ENCODE data around the gene IQGAP3.
"Not testable (repeated sequence)": the region's sequence is repeated elsewhere in the genome, so short reads cannot be mapped to it uniquely, and the experiment has no call there.

IQGAP3 gene

DNA sequence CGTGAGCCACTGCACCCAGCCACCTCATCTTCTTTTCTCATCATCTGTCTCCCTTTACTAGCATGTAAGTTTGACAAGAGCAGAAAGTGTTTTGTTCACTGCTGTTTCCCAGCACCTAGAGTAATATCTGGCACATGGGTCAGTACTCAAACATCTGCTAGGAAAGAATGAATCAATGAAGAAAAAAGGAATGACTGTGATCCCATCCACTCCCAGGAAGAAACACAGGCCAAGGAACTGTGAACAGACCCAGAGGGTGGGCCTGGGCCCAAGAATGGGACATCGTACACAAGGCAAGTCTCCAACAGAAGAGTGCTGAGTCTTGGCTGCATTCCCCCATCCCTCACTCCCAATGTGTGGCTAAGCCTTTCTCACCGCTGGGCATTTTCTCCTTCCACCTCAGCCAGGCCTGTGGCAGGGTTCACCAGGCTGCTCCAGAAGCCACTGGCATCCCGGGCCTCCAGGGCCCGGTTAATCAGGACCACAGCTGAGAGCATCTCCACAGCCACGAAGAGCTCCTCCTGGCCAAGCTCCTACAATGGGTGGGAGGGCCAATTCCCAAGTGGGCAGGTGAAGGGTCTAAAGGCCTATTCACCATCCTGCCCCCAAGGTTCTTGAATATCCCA, 18.4 kb downstream of the IQGAP3 start:
- TF ChIP-seq, protein P1, sequence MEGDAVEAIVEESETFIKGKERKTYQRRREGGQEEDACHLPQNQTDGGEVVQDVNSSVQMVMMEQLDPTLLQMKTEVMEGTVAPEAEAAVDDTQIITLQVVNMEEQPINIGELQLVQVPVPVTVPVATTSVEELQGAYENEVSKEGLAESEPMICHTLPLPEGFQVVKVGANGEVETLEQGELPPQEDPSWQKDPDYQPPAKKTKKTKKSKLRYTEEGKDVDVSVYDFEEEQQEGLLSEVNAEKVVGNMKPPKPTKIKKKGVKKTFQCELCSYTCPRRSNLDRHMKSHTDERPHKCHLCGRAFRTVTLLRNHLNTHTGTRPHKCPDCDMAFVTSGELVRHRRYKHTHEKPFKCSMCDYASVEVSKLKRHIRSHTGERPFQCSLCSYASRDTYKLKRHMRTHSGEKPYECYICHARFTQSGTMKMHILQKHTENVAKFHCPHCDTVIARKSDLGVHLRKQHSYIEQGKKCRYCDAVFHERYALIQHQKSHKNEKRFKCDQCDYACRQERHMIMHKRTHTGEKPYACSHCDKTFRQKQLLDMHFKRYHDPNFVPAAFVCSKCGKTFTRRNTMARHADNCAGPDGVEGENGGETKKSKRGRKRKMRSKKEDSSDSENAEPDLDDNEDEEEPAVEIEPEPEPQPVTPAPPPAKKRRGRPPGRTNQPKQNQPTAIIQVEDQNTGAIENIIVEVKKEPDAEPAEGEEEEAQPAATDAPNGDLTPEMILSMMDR (IDR thresholded peaks at IDR 0.05; ENCODE audit: low read depth, low read length) = no peak
- DNase-seq (ENCODE audit: extremely low read depth, low read depth) = no peak

GRCh38 chr1:156552937-156553336, 19.4 kb downstream of the IQGAP3 start:
- DNase-seq (ENCODE audit: extremely low read depth, low read depth) = not testable (repeated sequence)

DNA sequence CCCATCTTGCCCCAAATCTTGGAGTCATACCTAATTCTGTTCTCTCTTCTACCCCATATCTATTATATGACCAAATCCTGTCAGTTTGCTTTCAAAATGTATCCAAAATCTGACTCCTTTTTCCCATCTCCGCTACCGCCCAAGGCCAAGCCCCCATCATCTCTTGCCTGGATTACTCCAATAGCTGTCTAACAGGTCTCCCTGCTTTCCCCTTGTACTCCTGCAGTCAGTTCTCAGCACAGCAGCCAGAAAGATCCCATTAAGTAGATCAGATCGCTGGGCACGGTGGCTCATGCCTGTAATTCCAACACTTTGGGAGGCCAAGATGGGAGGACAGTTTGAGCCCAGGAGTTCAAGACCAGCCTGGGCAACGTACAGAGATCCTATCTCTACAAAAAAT, 19.8 kb downstream of the IQGAP3 start:
- DNase-seq (ENCODE audit: extremely low read depth, low read depth) = no peak
- TF ChIP-seq, protein P1 (IDR thresholded peaks at IDR 0.05; ENCODE audit: low read depth, low read length) = no peak

DNA sequence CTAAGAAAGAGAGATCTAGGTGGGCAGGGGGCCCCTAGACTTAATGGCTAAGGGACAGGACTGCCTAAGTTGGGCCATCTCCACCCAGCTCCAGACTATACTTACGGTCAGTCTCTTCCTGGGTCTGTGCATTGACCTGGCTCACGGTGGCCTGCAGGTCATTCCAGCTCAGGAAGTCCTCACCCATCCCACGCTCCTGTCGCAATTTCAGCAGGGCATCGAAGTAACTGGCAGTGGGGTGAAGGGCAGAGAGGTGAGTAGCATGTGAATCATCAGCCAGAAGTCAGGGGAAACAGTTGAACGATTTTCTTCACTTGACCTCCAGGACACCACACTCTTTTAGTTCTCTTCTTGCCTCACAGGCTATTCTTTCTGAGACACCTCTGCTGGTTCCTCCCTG, 20.5 kb downstream of the IQGAP3 start:
- TF ChIP-seq, protein P1 (IDR thresholded peaks at IDR 0.05; ENCODE audit: low read depth, low read length) = no peak
- no peak for DNase-seq (ENCODE audit: extremely low read depth, low read depth)

DNA sequence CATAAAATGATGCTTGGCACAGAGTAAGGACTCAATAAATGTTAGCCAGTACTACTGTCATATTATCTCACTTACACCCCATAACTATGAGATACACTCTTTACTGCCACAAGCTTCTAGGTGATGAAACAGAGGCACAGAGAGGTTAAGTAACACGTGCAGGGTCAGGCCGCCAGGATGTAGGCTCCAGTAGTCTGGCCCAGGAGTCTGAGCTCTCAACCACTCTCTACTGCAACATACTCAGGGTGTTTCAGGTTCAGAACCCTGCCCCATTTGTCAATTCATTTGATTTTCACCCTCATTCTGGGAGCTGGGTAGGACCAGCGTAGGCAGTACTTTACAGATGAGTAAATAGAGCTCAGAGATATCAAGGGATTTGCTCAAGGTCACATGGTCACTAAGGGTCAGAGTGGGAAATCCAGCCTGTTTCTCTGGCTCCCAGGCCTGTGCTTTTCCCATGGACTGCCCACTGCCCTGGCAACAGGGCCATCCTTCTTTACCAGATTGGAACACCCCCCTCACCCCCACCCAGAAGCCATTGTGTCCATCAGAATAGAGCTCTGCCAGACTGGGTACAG, 21.2 kb downstream of the IQGAP3 start:
- no peak for DNase-seq (ENCODE audit: extremely low read depth, low read depth)
- TF ChIP-seq, protein P1 (IDR thresholded peaks at IDR 0.05; ENCODE audit: low read depth, low read length) = no peak

- TF ChIP-seq, protein P1 (IDR thresholded peaks at IDR 0.05; ENCODE audit: low read depth, low read length) = no peak
- DNase-seq (ENCODE audit: extremely low read depth, low read depth) = no peak
These were observed 22.0 kb downstream of the IQGAP3 start for GRCh38 chr1:156550346-156550745.

- TF ChIP-seq, protein P1 (IDR thresholded peaks at IDR 0.05; ENCODE audit: low read depth, low read length) = no peak
These were observed 22.5 kb downstream of the IQGAP3 start for GRCh38 chr1:156549831-156550230.

GRCh38 chr1:156549390-156549789, 23.0 kb downstream of the IQGAP3 start:
- TF ChIP-seq, protein P1 (IDR thresholded peaks at IDR 0.05; ENCODE audit: low read depth, low read length) = no peak
- DNase-seq (ENCODE audit: extremely low read depth, low read depth) = no peak

More at GRCh38 chr1:156549831-156550230, 22.5 kb downstream of the IQGAP3 start:
- DNase-seq (ENCODE audit: extremely low read depth, low read depth) = no peak

All from AG09319 (cell line).